HG02973 (cell line): ENCODE measurements around the gene NISCH.
A peak's percentile ranks its signal among the peaks of the same experiment; 100 is the strongest.

Experiments
- ATAC-seq: cut with Tn5 transposase; IDR thresholded peaks from one replicate; pipeline ENCODE4 v1.9.1; 2021; ENCODE audit warnings: moderate library complexity; ENCODE audit not compliant: unreplicated experiment

Gene NISCH

GRCh38 chr3:52435246-52436101, 19.9 kb upstream of the NISCH start:
- ATAC-seq = no peak

GRCh38 chr3:52436500-52437149, 18.8 kb upstream of the NISCH start:
- no peak for ATAC-seq

- ATAC-seq = no peak
Observed at GRCh38 chr3:52437326-52438103, 17.9 kb upstream of the NISCH start.

GRCh38 chr3:52438104-52438376, 17.4 kb upstream of the NISCH start:
- ATAC-seq = no peak

GRCh38 chr3:52438579-52439425, 16.6 kb upstream of the NISCH start:
- ATAC-seq = no peak

- ATAC-seq = no peak
Observed at GRCh38 chr3:52439426-52440248, 15.8 kb upstream of the NISCH start.

- ATAC-seq = no peak
Observed at GRCh38 chr3:52440249-52440551, 15.2 kb upstream of the NISCH start.

GRCh38 chr3:52440671-52441070, 14.7 kb upstream of the NISCH start:
- ATAC-seq = no peak

- ATAC-seq = no peak
Observed at GRCh38 chr3:52441091-52441771, 14.2 kb upstream of the NISCH start.

GRCh38 chr3:52441772-52442332, 13.6 kb upstream of the NISCH start:
- no peak for ATAC-seq

GRCh38 chr3:52442409-52443267, 12.8 kb upstream of the NISCH start:
- no peak for ATAC-seq

GRCh38 chr3:52443268-52443610, 12.2 kb upstream of the NISCH start:
- ATAC-seq = no peak

GRCh38 chr3:52443791-52444687, 11.4 kb upstream of the NISCH start:
- no peak for ATAC-seq

- peak; percentile 86 for ATAC-seq
Observed at GRCh38 chr3:52444860-52445793, 10.3 kb upstream of the NISCH start, which contains the start of gene SEMA3G. Gene SEMA3G, minus strand, starts transcription at chr3:52445103. Its CDS starts 76 bp downstream, at chr3:52445027.

GRCh38 chr3:52446042-52446441, 9.4 kb upstream of the NISCH start:
- no peak for ATAC-seq
